Chondrocyte (in vitro differentiated cells): ENCODE measurements around the gene MYBBP1A. TPM values are rescaled to one million over a fixed set of nuclear protein-coding genes. Genes with fewer than 3 reads are reported as not detected.

Experiments
- DNase-seq: peaks from one replicate; pipeline ENCODE4 v3.0.0; 2021; ENCODE audit warnings: mixed read lengths, low spot score
- H3K27ac Mint-ChIP-seq: one replicate; pipeline ENCODE4 v1.8.0; 2021; ENCODE audit warnings: mild to moderate bottlenecking, moderate library complexity, mixed read lengths; ENCODE audit not compliant: unreplicated experiment
- H3K27me3 Mint-ChIP-seq: 2 replicates; pipeline ENCODE4 v1.8.0; 2021; ENCODE audit warnings: low read depth, mixed read lengths
- H3K36me3 Mint-ChIP-seq: 2 replicates; pipeline ENCODE4 v1.8.0; 2021; ENCODE audit warnings: low read depth, mixed read lengths
- H3K4me1 Mint-ChIP-seq: 2 replicates; pipeline ENCODE4 v1.8.0; 2021; ENCODE audit warnings: low read depth, mild to moderate bottlenecking, mixed read lengths
- H3K4me3 Mint-ChIP-seq: one replicate; pipeline ENCODE4 v1.8.0; 2021; ENCODE audit warnings: mild to moderate bottlenecking, moderate library complexity, mixed read lengths; ENCODE audit not compliant: unreplicated experiment
- H3K9me3 Mint-ChIP-seq: 2 replicates; pipeline ENCODE4 v1.8.0; 2021; ENCODE audit warnings: low read depth, mixed read lengths
- CTCF ChIP-seq: fragments of 200-600 bp; sonication (generic); IDR thresholded peaks from 2 replicates; pipeline ENCODE4 v1.5.0; 2021; ENCODE audit warnings: antibody characterized with exemption, mild to moderate bottlenecking, moderate library complexity
- total RNA-seq: library from RNA; stranded (reverse); gene quantifications from 3 replicates; pipeline ENCODE4 v1.2.1, GENCODE V29; 2021

The MYBBP1A gene
- total RNA-seq, 1 donor from 2014 or later, result 33.6 TPM

GRCh38 chr17:4515501-4515900 is 39.7 kb downstream of the MYBBP1A start:
- Mint-ChIP-seq H3K4me3 (no peak overlapping the region), H3K27me3 (peaks cover 6% of the 10 kb centered on the region), H3K27ac (no peak overlapping the region)

GRCh38 chr17:4514779-4515178 is 40.4 kb downstream of the MYBBP1A start:
- no peaks in the 10 kb centered on the region for H3K9me3 Mint-ChIP-seq
- no peak overlapping the region for H3K27ac Mint-ChIP-seq
- no peak overlapping the region for H3K4me3 Mint-ChIP-seq
- no peaks in the 10 kb centered on the region for H3K4me1 Mint-ChIP-seq
- no peak for DNase-seq
- H3K27me3 Mint-ChIP-seq, result peaks cover 6% of the 10 kb centered on the region
- H3K36me3 Mint-ChIP-seq, result no peaks in the 10 kb centered on the region
- TF ChIP-seq CTCF, result no peak

More at GRCh38 chr17:4515501-4515900, 39.7 kb downstream of the MYBBP1A start:
- no peak for TF ChIP-seq CTCF
- no peak for DNase-seq
- Mint-ChIP-seq H3K4me1 (no peaks in the 10 kb centered on the region), H3K9me3 (no peaks in the 10 kb centered on the region), H3K36me3 (no peaks in the 10 kb centered on the region)

- Mint-ChIP-seq H3K4me1 (no peaks in the 10 kb centered on the region), H3K36me3 (no peaks in the 10 kb centered on the region), H3K27me3 (peaks cover 6% of the 10 kb centered on the region), H3K4me3 (no peak overlapping the region), H3K27ac (no peak overlapping the region), H3K9me3 (no peaks in the 10 kb centered on the region)
- no peak for DNase-seq
- TF ChIP-seq CTCF, result no peak
These were observed 41.0 kb downstream of the MYBBP1A start for GRCh38 chr17:4514206-4514605.

GRCh38 chr17:4513113-4514032 is 41.8 kb downstream of the MYBBP1A start:
- H3K4me1 Mint-ChIP-seq, result no peaks in the 10 kb centered on the region
- H3K36me3 Mint-ChIP-seq, result no peaks in the 10 kb centered on the region
- peaks cover 9% of the 10 kb centered on the region for H3K27me3 Mint-ChIP-seq
- no peak overlapping the region for H3K4me3 Mint-ChIP-seq
- H3K9me3 Mint-ChIP-seq, result no peaks in the 10 kb centered on the region
- DNase-seq, result no peak
- no peak overlapping the region for H3K27ac Mint-ChIP-seq
- no peak for TF ChIP-seq CTCF

- Mint-ChIP-seq H3K36me3 (no peaks in the 10 kb centered on the region), H3K27me3 (peaks cover 7% of the 10 kb centered on the region), H3K4me1 (no peaks in the 10 kb centered on the region), H3K9me3 (no peaks in the 10 kb centered on the region), H3K4me3 (no peak overlapping the region), H3K27ac (no peak overlapping the region)
- no peak for DNase-seq
- no peak for TF ChIP-seq CTCF
These were observed 42.8 kb downstream of the MYBBP1A start for GRCh38 chr17:4512156-4513112.
